HCT116 (cell line): ENCODE results near the gene MXRA8. TPM values are rescaled to one million over a fixed set of nuclear protein-coding genes. Genes with fewer than 3 reads are reported as not detected.

Experiments
- ATAC-seq: fragments of 200-7000 bp; cut with Tn5 transposase; 2 replicates; pipeline ENCODE4 v1.9.1; 2020; ENCODE audit warnings: mild to moderate bottlenecking, moderate library complexity
- BruUV-seq: library from RNA; stranded (reverse); fragments of 400-500 nt; replicated peaks from 2 replicates; lab custom pipeline; 2021; lab: Mats Ljungman, UMichigan
- CTCF ChIA-PET: fragments of 300-600 bp; sonication (Branson Sonifier 250); formaldehyde crosslinking; loops from one replicate; lab custom pipeline; 2021; ENCODE audit warnings: antibody characterized with exemption; lab: Charles Lee
- POLR2A ChIA-PET: fragments of 300-600, 350-600 bp; sonication (Branson Sonifier 250); formaldehyde crosslinking; loops from one replicate; lab custom pipeline; 2021; ENCODE audit warnings: antibody characterized with exemption; lab: Charles Lee
- RAD21 ChIA-PET, 2 experiments: fragments of 300-600 bp; sonication (Branson Sonifier 250); formaldehyde crosslinking; loops; one replicate each; lab custom pipeline; 2023; ENCODE audit warnings: low total read pairs in 2 of 2; ENCODE audit not compliant: uncharacterized antibody in 2 of 2, unreplicated experiment in 2 of 2, low non-redundant PET in 1 of 2; lab: Charles Lee
- DNase-seq: peaks from one replicate; pipeline ENCODE4 v3.0.0-alpha.2; 2010; ENCODE audit warnings: low read depth, low spot score
- H2AFZ ChIP-seq: fragments of 200-600 bp; shearing (Covaris generic), sonication (generic); 2 replicates; pipeline ENCODE4 v1.6.1; 2017; ENCODE audit warnings: low read depth, mixed run types, mixed read lengths, antibody characterized with exemption, low read length; ENCODE audit not compliant: poor library complexity, severe bottlenecking
- H3K27ac ChIP-seq: 2 replicates; pipeline ENCODE4 v1.5.1; 2012; ENCODE audit warnings: low read depth, low read length
- H3K27me3 ChIP-seq: fragments of 200-600 bp; sonication (generic); 2 replicates; pipeline ENCODE4 v1.6.1; 2016; ENCODE audit warnings: mixed run types, low read length, mixed read lengths; ENCODE audit not compliant: insufficient read depth
- H3K36me3 ChIP-seq, 2 experiments: fragments of 200-500 bp in 1 of 2; fragments of 200-600 bp in 1 of 2; sonication (Bioruptor generic) in 1 of 2; sonication (generic) in 1 of 2; 2 replicates each; pipeline versions ENCODE4 v1.5.1 to v1.6.1; 2014 to 2016; ENCODE audit warnings: low read length in 2 of 2, inconsistent platforms in 1 of 2, mixed read lengths in 1 of 2, mixed run types in 1 of 2; ENCODE audit not compliant: insufficient read depth in 2 of 2, control insufficient read depth in 1 of 2
- H3K4me1 ChIP-seq, 2 experiments: fragments of 200-600 bp in 1 of 2; sonication (generic) in 1 of 2; 2 replicates each; pipeline versions ENCODE4 v1.5.1 to v1.6.1; 2012 to 2017; ENCODE audit warnings: low read length in 2 of 2, inconsistent platforms in 1 of 2, mild to moderate bottlenecking in 1 of 2, mixed read lengths in 1 of 2, mixed run types in 1 of 2, moderate library complexity in 1 of 2; ENCODE audit not compliant: insufficient read depth in 2 of 2, control insufficient read depth in 1 of 2
- H3K4me2 ChIP-seq: fragments of 200-600 bp; sonication (generic); 2 replicates; pipeline ENCODE4 v1.6.1; 2017; ENCODE audit warnings: mixed run types, low read length, mixed read lengths
- H3K4me3 ChIP-seq, 2 experiments: fragments of 200-600 bp in 1 of 2; sonication (generic) in 1 of 2; replicated peaks in 1 of 2; 2 replicates each; pipeline ENCODE4 v1.5.1; 2011 to 2016; ENCODE audit warnings: low read length in 2 of 2, control low read depth in 1 of 2, low read depth in 1 of 2, mild to moderate bottlenecking in 1 of 2, mixed read lengths in 1 of 2, mixed run types in 1 of 2
- H3K79me2 ChIP-seq: fragments of 200-600 bp; sonication (generic); 2 replicates; pipeline ENCODE4 v1.6.1; 2017; ENCODE audit warnings: mild to moderate bottlenecking, mixed run types, low read length, moderate library complexity, mixed read lengths; ENCODE audit not compliant: insufficient read depth
- H3K9ac ChIP-seq: fragments of 200-600 bp; sonication (generic); 2 replicates; pipeline ENCODE4 v1.6.1; 2016; ENCODE audit warnings: low read length, mixed read lengths
- H3K9me2 ChIP-seq: fragments of 200-600 bp; sonication (generic), shearing (Covaris generic); 2 replicates; pipeline ENCODE4 v1.6.1; 2017; ENCODE audit warnings: mixed run types, mild to moderate bottlenecking, moderate library complexity; ENCODE audit not compliant: insufficient read depth
- H3K9me3 ChIP-seq, 2 experiments: fragments of 200-500 bp in 1 of 2; fragments of 200-600 bp in 1 of 2; sonication (Bioruptor generic) in 1 of 2; sonication (generic) in 1 of 2; 2 replicates each; pipeline ENCODE4 v1.6.1; 2014 to 2017; ENCODE audit warnings: low read length in 2 of 2, mixed read lengths in 2 of 2, inconsistent platforms in 1 of 2, low read depth in 1 of 2, mild to moderate bottlenecking in 1 of 2, mixed run types in 1 of 2, moderate library complexity in 1 of 2; ENCODE audit not compliant: control insufficient read depth in 1 of 2, insufficient read depth in 1 of 2
- H4K20me1 ChIP-seq: fragments of 200-600 bp; sonication (generic), shearing (Covaris generic); 2 replicates; pipeline ENCODE4 v1.6.1; 2017; ENCODE audit warnings: mixed run types, mild to moderate bottlenecking, moderate library complexity; ENCODE audit not compliant: insufficient read depth
- EZH2phosphoT487 ChIP-seq: fragments of 200-600 bp; IDR thresholded peaks from 2 replicates; pipeline ENCODE4 v1.6.1; 2018; ENCODE audit warnings: antibody characterized with exemption, borderline replicate concordance
- ZBTB33 ChIP-seq: IDR thresholded peaks from 2 replicates; pipeline ENCODE4 v1.6.1; 2011; ENCODE audit warnings: mild to moderate bottlenecking, low read length, moderate library complexity; ENCODE audit not compliant: insufficient replicate concordance; ENCODE audit errors: extremely low read depth
- ZFX ChIP-seq: fragments of 450-650 bp; IDR thresholded peaks from 2 replicates; pipeline ENCODE4 v1.6.1; 2017
- intact Hi-C: fragments of 100-400 bp; cut with micrococcal nuclease; formaldehyde crosslinking; loops from 2 replicates; pipeline ENCODE4 v1.10.0; 2022
- total RNA-seq: library from RNA; stranded (reverse); gene quantifications from one replicate; pipeline ENCODE4 v1.2.1, GENCODE V29; 2021; ENCODE audit not compliant: unreplicated experiment

Gene MXRA8
- total RNA-seq, 1 experiment from 2014 or later: 0.74 TPM

- peak overlapping the region; percentile 99 for H3K27ac ChIP-seq
- CTCF ChIA-PET: interaction anchor here (0.8 kb wide), 2 partner anchors 34 to 97 kb away, joined by 3 read pairs; no protein-coding TSS in a partner anchor
Measured at GRCh38 chr1:1407636-1408318, 49.4 kb upstream of the MXRA8 start.

More at GRCh38 chr1:1407636-1408318, 49.4 kb upstream of the MXRA8 start:
- intact Hi-C loops: loop anchor here (2.0 kb wide), 1 partner anchor 25 kb away; no protein-coding TSS in a partner anchor
- ChIA-PET POLR2A (interaction anchor here (1.0 to 2.0 kb wide), 2 partner anchors 9 to 16 kb away, joined by 3 to 7 read pairs; partner anchors contain the start of gene CCNL2), RAD21 (no interaction called here)
- BruUV-seq: no TSS peak
- Histone ChIP-seq H3K36me3 (peaks cover 9 to 26% of the 10 kb centered on the region in 2 experiments; a peak in 3 of 4 replicates), H3K9me2 (no peaks in the 10 kb centered on the region), H3K9ac (peak overlapping the region; percentile 98), H3K79me2 (peaks cover 59% of the 10 kb centered on the region), H3K4me3 (peak overlapping the region; percentile 88 to 92), H3K4me2 (peak overlapping the region; percentile 95), H3K4me1 (peaks cover 17 to 25% of the 10 kb centered on the region in 2 experiments), H3K27me3 (no peaks in the 10 kb centered on the region), H4K20me1 (peaks cover 4% of the 10 kb centered on the region; the same call in 1 of the 2 replicates), H3K9me3 (peaks cover 0 to 4% of the 10 kb centered on the region in 2 experiments; a peak in 1 of 4 replicates), H2AFZ (no peak overlapping the region)
- no peak for DNase-seq
- ATAC-seq: peak; percentile 38
- no peak for TF ChIP-seq EZH2phosphoT487
- TF ChIP-seq ZBTB33: no peak
- peak; percentile 74 for TF ChIP-seq ZFX
